Measurements from ENCODE around the gene CLN5. TPM values are rescaled to one million over a fixed set of nuclear protein-coding genes. Genes with fewer than 3 reads are reported as not detected.

CLN5 gene
- total and polyA plus RNA-seq, 2 of the 4 experiments (the other 2 are of a cell fraction): 11.3 to 15.1 TPM

DNA sequence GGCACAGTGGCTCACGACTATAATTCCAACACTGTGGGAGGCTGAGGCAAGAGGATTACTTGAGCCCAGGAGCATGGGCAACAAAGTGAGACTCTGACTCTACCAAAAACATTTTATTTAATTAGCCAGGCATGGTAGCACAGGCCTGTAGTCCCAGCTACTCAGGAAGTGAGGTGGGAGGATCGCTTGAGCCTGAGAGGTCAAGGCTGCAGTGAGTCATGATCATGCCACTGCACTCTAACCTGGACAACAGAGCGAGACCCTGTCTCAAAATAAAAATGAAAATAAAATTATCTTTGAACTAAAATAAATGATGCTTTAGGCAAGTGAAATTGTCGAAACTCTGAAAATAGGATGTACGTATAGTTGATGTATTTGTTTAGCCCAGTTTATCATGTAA is 8.2 kb upstream of the CLN5 start:
- in situ Hi-C loops (cut with MboI; ENCODE audit: low sequenced_read_pairs) (loop anchor here (25.0 kb wide), 1 partner anchor 1296 kb away; no protein-coding TSS in a partner anchor), intact Hi-C loops (cut with micrococcal nuclease) (loop anchor here (5.0 to 10.0 kb wide), 2 partner anchors 96 to 1109 kb away; partner anchors contain the start of gene KCTD12), dilution Hi-C loops (cut with HindIII; ENCODE audit: low sequenced_read_pairs, unreplicated experiment) (no loop called here)
- no peak overlapping the region for H3K18ac ChIP-seq (ENCODE audit: low read depth, low read length)
- no peak overlapping the region for H3K56ac ChIP-seq (ENCODE audit: extremely low read depth, insufficient read depth, low read length)
- no peak overlapping the region for H4K8ac ChIP-seq (ENCODE audit: low read depth in 2 of 2, low read length in 2 of 2)
- no peaks in the 10 kb centered on the region for H4K20me1 ChIP-seq (ENCODE audit: insufficient read depth, low read length)
- H2BK20ac ChIP-seq (ENCODE audit: low read depth, low read length): no peak overlapping the region
- no peak overlapping the region for H3K14ac ChIP-seq (replicated peaks; ENCODE audit: low read depth, low read length)
- H2AK5ac ChIP-seq (ENCODE audit: low read depth, low read length): no peak overlapping the region
- WGBS, 2 experiments (ENCODE audit: extremely low coverage in 2 of 2, insufficient read length in 1 of 2): no CpG with 5 or more reads among the region's 5 CpGs
- H2AFZ ChIP-seq (replicated peaks; ENCODE audit: low read length, poor library complexity): no peak overlapping the region
- H2BK5ac ChIP-seq (ENCODE audit: low read depth, low read length, poor library complexity, severe bottlenecking): no peak overlapping the region
- no peak overlapping the region for H2AK9ac ChIP-seq (replicated peaks; ENCODE audit: low read depth, low read length, poor library complexity)
- H3K23ac ChIP-seq (ENCODE audit: low read depth, low read length): no peak overlapping the region
- BruUV-seq (replicated peaks): no TSS peak
- ChIA-PET POLR2A (ENCODE audit: unreplicated experiment) (no interaction called here), CTCF (no interaction called here)
- ATAC-seq (ENCODE audit: low read depth) (no peak), DNase-seq (no peak)
- H4K91ac ChIP-seq (ENCODE audit: insufficient read depth, low read depth, low read length): no peak overlapping the region
- H3K79me1 ChIP-seq (ENCODE audit: low read depth in 1 of 2, low read length in 2 of 2): no peaks in the 10 kb centered on the region
- H3K27me3 ChIP-seq (ENCODE audit: control insufficient read depth, insufficient read depth, low read length): peaks cover 22% of the 10 kb centered on the region
- no peaks in the 10 kb centered on the region for H3K9me3 ChIP-seq (ENCODE audit: control insufficient read depth, insufficient read depth, low read length)
- H3K9ac ChIP-seq (ENCODE audit: low read depth, low read length): no peak overlapping the region
- no peak overlapping the region for H4K5ac ChIP-seq (ENCODE audit: low read depth, low read length)
- no peak overlapping the region for H3K27ac ChIP-seq (ENCODE audit: insufficient read depth, low read length)
- H3K4me3 ChIP-seq (ENCODE audit: insufficient read depth, low read depth, low read length): no peak overlapping the region
- H3K36me3 ChIP-seq (ENCODE audit: control insufficient read depth, insufficient read depth, low read length): no peaks in the 10 kb centered on the region
- H3K4ac ChIP-seq (ENCODE audit: low read depth, low read length): no peak overlapping the region
- no peak overlapping the region for H2BK120ac ChIP-seq (ENCODE audit: low read depth, low read length)
- no peak for TF ChIP-seq FOS (IDR thresholded peaks at IDR 0.05; ENCODE audit: low read depth, low read length)
- no peak for TF ChIP-seq CEBPB (IDR thresholded peaks at IDR 0.05; ENCODE audit: low read depth, low read length)
- TF ChIP-seq MAFK (IDR thresholded peaks at IDR 0.05; ENCODE audit: low read depth, low read length): no peak
- TF ChIP-seq, protein P1, sequence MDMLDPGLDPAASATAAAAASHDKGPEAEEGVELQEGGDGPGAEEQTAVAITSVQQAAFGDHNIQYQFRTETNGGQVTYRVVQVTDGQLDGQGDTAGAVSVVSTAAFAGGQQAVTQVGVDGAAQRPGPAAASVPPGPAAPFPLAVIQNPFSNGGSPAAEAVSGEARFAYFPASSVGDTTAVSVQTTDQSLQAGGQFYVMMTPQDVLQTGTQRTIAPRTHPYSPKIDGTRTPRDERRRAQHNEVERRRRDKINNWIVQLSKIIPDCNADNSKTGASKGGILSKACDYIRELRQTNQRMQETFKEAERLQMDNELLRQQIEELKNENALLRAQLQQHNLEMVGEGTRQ (IDR thresholded peaks at IDR 0.05; ENCODE audit: low read depth, low read length): no peak
- TF ChIP-seq MAZ (IDR thresholded peaks at IDR 0.05; ENCODE audit: borderline replicate concordance, low read depth, low read length): no peak
- TF ChIP-seq RFX5 (IDR thresholded peaks at IDR 0.05; ENCODE audit: low read depth, low read length): no peak
- TF ChIP-seq NFE2L2 (IDR thresholded peaks at IDR 0.05; ENCODE audit: low read depth, low read length): no peak
- TF ChIP-seq POLR2A (IDR thresholded peaks at IDR 0.05; ENCODE audit: low read depth, low read length): no peak
- TF ChIP-seq RCOR1 (IDR thresholded peaks at IDR 0.05; ENCODE audit: insufficient replicate concordance, low read length): no peak
- no peak for TF ChIP-seq MXI1 (IDR thresholded peaks at IDR 0.05; ENCODE audit: borderline replicate concordance, low read depth, low read length)
- TF ChIP-seq SMC3 (IDR thresholded peaks at IDR 0.05; ENCODE audit: low read depth, low read length): no peak
- H3K4me1 ChIP-seq (ENCODE audit: control insufficient read depth, insufficient read depth, low read length): no peaks in the 10 kb centered on the region
- H3K4me2 ChIP-seq (ENCODE audit: low read depth, low read length): no peak overlapping the region
- H3K9me1 ChIP-seq (ENCODE audit: insufficient read depth, low read length): no peaks in the 10 kb centered on the region
- no peak overlapping the region for H2BK15ac ChIP-seq (ENCODE audit: low read depth, low read length)
